Peyer's patch (tissue), 4 donors: ENCODE results near the gene MSL2. TPM values are rescaled to one million over a fixed set of nuclear protein-coding genes. Genes with fewer than 3 reads are reported as not detected.
"Not testable (repeated sequence)": the region's sequence is repeated elsewhere in the genome, so short reads cannot be mapped to it uniquely, and the experiment has no call there.

Experiments used
- DNase-seq, 3 donors: peaks; one replicate each; pipeline ENCODE4 v3.0.0-alpha.2; 2017 to 2019
- H3K27ac ChIP-seq, 4 donors: fragments of 200-600 bp; sonication (generic); one replicate each; pipeline ENCODE4 v1.5.1; 2016 to 2019
- H3K27me3 ChIP-seq, 2 donors: fragments of 200-600 bp; sonication (generic); one replicate each; pipeline ENCODE4 v1.5.1; 2019
- H3K36me3 ChIP-seq, 3 donors: fragments of 200-600 bp; sonication (generic); one replicate each; pipeline ENCODE4 v1.5.1; 2016 to 2019
- H3K4me1 ChIP-seq, 4 donors: fragments of 200-600 bp; sonication (generic); one replicate each; pipeline ENCODE4 v1.5.1; 2016 to 2019
- H3K4me3 ChIP-seq, 4 donors: fragments of 200-600 bp; sonication (generic); 1 replicate in 3 of 4; 2 replicates in 1 of 4; pipeline ENCODE4 v1.5.1; 2016 to 2019; ENCODE audit warnings: mild to moderate bottlenecking in 1 of 4
- H3K9me3 ChIP-seq, 4 donors: fragments of 200-600 bp; sonication (generic); one replicate each; pipeline ENCODE4 v1.5.1; 2016 to 2019; ENCODE audit warnings: mild to moderate bottlenecking in 1 of 4
- CTCF ChIP-seq, 6 experiments: fragments of 450-650 bp in 4 of 6; fragments of 200-600 bp in 2 of 6; sonication (generic) in 1 of 6; IDR thresholded peaks; one replicate each; pipeline ENCODE4 v1.5.1; 2017 to 2019; ENCODE audit warnings: antibody characterized with exemption in 6 of 6, mild to moderate bottlenecking in 3 of 6, moderate library complexity in 1 of 6
- POLR2A ChIP-seq, 2 donors: fragments of 450-650 bp; IDR thresholded peaks; one replicate each; pipeline ENCODE4 v1.5.1; 2017; ENCODE audit warnings: antibody characterized with exemption in 2 of 2, mild to moderate bottlenecking in 2 of 2, moderate library complexity in 2 of 2
- total RNA-seq, 4 donors: library from RNA; depleted of rRNA; stranded (reverse); fragments of >200 nt; gene quantifications; one replicate each; pipeline ENCODE4 v1.1.0, GENCODE V29; 2016

The MSL2 gene
- total RNA-seq, 4 donors from 2014 or later, result 23.6 to 42.9 (median 28.3) TPM

DNA sequence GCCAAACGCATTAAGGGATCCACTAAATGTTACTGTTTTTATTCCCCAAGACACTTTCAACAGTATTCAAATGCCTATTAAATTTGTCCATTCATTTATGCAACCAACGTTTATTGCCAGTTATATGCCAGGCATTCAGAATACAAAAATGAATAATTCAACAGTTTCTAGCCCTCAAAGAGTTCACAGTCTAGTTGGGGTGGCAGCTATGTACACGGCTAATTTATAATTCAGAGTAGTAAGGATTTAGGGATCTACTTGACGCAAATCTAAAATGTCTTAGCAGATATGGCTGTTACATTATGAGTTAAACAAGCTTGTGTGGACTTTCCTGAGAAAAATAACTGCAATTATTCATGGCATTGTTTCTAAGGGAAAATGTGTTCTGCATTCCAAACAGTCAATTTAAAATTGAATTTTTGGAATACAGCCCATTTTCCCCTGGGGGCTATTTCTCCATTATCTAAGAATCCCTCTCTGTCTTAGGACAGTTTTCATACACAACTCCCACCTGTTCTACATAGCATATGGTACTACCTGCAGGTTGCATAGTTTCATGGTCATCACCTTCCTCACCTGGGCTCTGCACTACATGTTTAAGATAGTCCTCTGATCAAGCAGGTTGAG, 11.5 kb upstream of the MSL2 start:
- Histone ChIP-seq H3K27ac (no peak overlapping the region), H3K27me3 (no peaks in the 10 kb centered on the region), H3K9me3 (no peaks in the 10 kb centered on the region), H3K4me3 (no peak overlapping the region), H3K36me3 (no peaks in the 10 kb centered on the region), H3K4me1 (no peaks in the 10 kb centered on the region)
- DNase-seq, result no peak
- TF ChIP-seq POLR2A (IDR thresholded peaks at IDR 0.05) (no peak), CTCF (IDR thresholded peaks at IDR 0.05) (no peak)

DNA sequence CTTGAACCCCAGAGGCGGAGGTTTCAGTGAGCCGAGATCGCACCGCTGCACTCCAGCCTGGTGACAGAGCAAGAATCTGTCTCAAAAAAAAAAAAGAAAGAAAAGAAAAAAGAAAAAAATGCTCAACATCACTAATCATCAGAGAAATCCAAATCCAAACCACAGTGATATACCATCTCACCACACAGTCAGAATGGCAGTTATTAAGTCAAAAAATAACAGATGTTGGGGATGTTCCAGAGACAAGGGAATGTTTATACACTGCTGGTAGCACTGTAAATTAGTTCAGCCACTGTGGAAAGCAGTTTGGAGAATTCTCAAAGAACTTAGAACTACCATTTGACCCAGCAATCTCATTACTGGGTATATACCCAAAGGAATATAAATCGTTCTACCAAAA, 3.1 kb upstream of the MSL2 start:
- H3K4me1 ChIP-seq, result peaks cover 0 to 11% (median 1%) of the 10 kb centered on the region in 4 donors
- not testable (repeated sequence) for H3K4me3 ChIP-seq, H3K27me3 ChIP-seq, H3K36me3 ChIP-seq, H3K9me3 ChIP-seq, H3K27ac ChIP-seq, DNase-seq

- not testable (repeated sequence) for H3K4me3 ChIP-seq, H3K27me3 ChIP-seq, H3K36me3 ChIP-seq, H3K27ac ChIP-seq, DNase-seq, H3K9me3 ChIP-seq
- peaks cover 0 to 11% (median 1%) of the 10 kb centered on the region in 4 donors for H3K4me1 ChIP-seq
These were observed 2.4 kb upstream of the MSL2 start for GRCh38 chr3:136198462-136199078.

DNA sequence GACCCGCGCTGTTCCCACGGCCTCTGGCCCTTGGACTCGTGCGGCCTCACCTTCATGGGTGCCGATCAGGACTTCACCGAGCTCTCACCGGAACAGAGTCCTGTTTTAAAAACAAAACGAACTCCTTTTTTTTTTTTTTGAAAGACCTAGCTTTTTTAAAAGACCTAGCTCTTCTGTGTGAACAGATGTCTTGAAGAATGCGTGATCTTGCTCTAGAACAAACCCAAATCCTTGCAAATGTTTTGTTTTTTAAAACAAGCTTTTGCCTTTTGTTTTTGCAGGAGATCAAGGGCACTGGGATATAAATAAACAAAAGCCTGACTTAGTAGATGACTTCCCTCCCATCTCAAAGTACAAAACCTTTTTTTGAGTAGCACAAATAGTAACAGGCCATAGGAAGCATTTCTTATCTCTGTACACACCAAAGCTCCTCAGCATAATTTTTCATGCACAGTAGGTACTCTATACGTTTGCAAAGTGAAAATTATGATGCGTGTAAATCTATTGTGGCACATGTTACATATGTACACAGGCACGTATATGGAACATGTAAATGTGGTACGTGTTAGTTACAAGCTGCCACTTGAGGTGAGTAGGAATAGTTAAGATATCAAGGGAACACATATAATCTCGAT, 1.1 kb upstream of the MSL2 start:
- Histone ChIP-seq H3K9me3 (no peaks in the 10 kb centered on the region), H3K4me1 (peaks cover 0 to 21% (median 1%) of the 10 kb centered on the region in 4 donors), H3K27ac (peak overlapping the region; percentile 98 to 100 (median 100)), H3K4me3 (peak overlapping the region; percentile 66 to 97 (median 91)), H3K27me3 (no peaks in the 10 kb centered on the region), H3K36me3 (no peaks in the 10 kb centered on the region)
- DNase-seq, result no peak
- no peak for TF ChIP-seq POLR2A (IDR thresholded peaks at IDR 0.05)
- TF ChIP-seq CTCF (IDR thresholded peaks at IDR 0.05), result no peak

DNA sequence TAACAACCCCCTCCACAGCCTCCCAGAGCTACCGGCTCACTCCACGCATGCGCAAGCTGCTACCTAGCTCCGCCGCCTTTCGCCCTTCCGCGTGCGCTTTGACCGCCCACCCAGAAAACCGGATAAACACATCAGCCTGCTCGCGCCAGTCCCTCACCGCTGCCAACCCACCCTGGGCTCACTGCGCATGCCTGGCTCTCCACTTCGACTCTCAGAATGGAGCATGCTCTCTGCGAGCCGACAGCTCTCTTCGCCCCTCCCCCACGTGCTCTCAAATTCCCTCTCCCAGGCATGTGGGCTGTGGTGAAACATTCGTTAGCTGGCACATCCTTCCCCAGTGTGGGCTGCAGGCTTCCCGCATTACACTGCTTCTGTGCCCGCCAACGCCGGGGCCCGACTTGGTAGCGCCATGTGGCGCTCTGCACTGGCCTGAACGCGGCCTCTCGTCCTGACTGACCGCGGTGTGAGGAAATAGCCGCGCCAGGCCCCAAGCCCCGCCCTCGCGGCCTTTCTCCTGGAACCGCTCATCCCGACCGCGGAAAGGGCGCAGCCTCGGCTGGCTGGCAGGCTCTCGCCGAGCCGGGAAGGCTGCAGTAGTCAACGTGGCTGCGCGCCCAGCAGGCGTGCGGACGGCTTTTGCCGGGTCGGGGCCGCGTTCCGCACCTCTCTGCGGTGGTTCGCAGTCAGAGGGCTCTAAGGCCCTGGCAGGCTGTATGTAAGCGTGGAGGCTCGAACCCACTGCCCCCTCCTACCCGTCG, 445 bp upstream of the MSL2 start:
- Histone ChIP-seq H3K9me3 (no peaks in the 10 kb centered on the region), H3K36me3 (no peaks in the 10 kb centered on the region), H3K27me3 (no peaks in the 10 kb centered on the region), H3K4me3 (peak overlapping the region; percentile 66 to 97 (median 91)), H3K4me1 (peaks cover 0 to 28% (median 3%) of the 10 kb centered on the region in 4 donors), H3K27ac (peak overlapping the region; percentile 98 to 100 (median 100))
- TF ChIP-seq CTCF (IDR thresholded peaks at IDR 0.05) (peak in 2 of 6 experiments; percentile 3 to 7), POLR2A (IDR thresholded peaks at IDR 0.05) (peak; percentile 56 to 65)
- DNase-seq, result peak; percentile 97 to 99 (median 98)

GRCh38 chr3:136195258-136196063, 674 bp downstream of the MSL2 start:
- Histone ChIP-seq H3K36me3 (no peaks in the 10 kb centered on the region), H3K27me3 (no peaks in the 10 kb centered on the region), H3K27ac (peak overlapping the region; percentile 98 to 100 (median 100)), H3K4me3 (peak overlapping the region; percentile 66 to 97 (median 91)), H3K9me3 (no peaks in the 10 kb centered on the region), H3K4me1 (peaks cover 0 to 39% (median 10%) of the 10 kb centered on the region in 4 donors)
- TF ChIP-seq CTCF (IDR thresholded peaks at IDR 0.05), result no peak
- peak; percentile 3 to 32 for TF ChIP-seq POLR2A (IDR thresholded peaks at IDR 0.05)
- peak; percentile 77 to 88 (median 79) for DNase-seq
